ENCODE measurements around the gene MCM3AP.

The MCM3AP gene

DNA sequence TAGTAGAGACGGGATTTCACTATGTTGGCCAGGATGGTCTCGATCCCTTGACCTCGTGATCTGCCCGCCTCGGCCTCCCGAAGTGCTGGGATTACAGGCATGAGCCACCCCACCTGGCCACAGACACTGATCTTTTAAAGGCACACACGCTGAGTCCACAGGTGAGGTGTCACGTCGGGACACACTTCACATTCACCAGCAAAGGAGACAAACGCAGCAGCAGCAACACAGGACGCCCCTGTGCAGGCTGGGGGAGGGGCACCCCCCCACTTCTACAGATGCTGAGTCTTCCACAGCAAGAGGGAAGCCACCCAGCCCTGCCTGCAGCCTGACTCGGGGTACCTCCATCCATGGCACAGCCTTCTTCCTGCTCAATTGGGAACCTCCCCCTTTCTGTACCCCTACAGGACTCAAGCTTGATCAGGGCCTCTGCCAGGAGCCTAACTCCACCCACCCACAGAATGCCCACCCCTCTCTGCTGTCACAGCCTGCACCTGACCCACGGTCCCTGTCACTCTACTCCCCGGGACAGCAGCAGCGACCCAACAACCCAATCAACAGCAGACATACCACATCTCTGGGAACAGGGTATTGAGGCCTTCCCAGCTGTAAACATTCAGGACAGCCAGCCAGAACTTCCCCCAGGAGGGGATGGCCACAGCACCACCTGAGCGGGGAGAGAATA, 66.4 kb downstream of the MCM3AP start:
- no peak for DNase-seq (ENCODE audit: low read depth)

DNA sequence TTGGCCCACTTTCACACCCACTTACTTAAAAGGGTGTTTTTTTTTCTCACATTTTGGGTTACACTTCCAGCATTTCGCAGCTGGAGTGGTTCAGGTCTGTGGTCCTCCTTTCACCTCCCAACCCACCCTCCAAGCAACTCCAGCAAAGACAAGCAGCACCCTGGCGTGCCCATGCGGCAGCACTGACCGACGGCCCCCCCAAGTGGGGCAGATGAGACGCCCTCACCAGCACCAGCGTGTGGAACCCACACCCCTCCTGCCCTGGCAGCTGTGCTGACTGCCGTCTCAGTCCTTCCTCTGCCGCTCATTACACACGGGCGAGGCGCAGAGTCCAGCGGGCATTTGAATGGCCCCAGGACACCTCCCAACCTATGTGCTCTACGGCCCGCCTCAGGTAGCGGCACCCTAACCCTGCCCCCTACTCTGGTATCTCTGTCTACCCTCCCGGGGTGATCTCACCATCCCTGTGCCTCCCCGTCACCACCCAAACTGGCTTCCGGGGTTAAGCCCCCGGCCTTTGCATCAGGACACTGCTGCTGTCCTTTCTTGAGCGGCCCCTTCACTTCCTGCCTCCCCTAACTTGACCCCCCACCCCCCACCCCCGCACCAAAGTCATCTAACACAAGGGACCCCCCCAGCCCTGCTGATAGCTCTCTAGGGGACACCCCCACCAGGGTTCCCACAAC, 67.8 kb downstream of the MCM3AP start:
- no peak for DNase-seq (ENCODE audit: low read depth)

DNA sequence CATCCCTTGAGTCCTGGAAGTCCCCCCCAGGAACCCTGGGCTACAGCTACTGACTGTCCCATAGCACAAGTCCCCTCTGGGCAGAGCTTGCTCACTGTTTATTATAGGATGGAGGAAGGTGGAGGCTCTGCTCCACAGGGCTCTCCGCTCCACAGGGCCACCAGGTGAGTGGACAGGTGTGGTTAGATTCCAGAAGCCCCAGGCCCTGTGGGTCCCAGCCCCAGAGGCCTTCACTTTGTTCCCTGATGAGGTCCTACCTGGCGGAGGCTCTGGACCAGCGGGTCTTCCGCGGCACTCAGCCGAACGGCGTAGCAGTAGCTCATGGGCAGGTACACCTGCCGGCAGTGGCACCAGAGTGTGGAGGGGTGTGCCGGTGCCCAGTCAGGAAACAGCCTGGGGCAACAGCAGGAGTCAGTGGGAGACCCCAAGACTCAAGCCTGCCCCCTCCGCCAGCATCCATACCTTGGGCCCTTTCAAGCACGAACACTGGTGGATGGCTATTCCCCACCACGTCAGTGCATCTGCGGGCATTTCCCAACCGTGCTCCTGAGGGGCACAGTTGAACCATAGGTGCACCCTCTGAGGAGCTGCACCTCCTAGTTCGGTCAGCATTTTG, 69.2 kb downstream of the MCM3AP start:
- DNase-seq (ENCODE audit: low read depth) = no peak

DNA sequence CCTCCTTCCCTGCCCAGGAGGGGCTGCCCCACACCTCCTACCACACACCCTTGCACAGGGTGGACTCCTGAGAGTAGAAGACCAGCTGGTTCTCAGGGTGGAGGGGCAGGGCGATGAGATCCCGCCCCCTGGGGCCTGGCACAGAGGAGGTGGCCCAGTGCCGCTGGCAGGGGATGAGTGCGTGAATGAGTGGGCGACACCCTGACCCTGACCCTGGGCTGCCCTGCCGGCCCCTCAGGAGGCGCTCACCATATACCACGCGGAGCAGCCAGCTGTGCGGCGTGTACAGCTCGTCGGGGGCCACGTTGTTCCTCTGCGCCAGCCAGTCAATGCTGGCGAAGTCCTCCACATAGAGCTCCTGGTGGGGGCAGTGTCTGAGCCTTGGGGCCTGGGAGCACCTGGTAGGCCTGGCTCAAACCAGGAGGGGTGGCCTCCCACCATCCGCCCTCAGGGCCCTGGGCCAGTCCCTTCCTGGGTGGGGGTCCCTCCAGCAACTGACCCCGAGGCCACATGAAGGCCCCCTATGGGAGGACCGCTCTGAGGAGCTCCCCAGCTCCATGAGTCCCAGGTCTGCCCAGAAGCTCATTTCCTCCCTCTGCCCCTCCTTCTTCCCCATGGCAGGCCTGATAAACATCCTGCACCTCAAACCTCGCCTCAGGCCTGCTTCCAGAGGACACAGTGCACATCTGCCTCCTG, 69.8 kb downstream of the MCM3AP start:
- DNase-seq (ENCODE audit: low read depth) = no peak

GRCh38 chr21:46214478-46215340, 70.7 kb downstream of the MCM3AP start:
- DNase-seq (ENCODE audit: low read depth) = no peak

DNA sequence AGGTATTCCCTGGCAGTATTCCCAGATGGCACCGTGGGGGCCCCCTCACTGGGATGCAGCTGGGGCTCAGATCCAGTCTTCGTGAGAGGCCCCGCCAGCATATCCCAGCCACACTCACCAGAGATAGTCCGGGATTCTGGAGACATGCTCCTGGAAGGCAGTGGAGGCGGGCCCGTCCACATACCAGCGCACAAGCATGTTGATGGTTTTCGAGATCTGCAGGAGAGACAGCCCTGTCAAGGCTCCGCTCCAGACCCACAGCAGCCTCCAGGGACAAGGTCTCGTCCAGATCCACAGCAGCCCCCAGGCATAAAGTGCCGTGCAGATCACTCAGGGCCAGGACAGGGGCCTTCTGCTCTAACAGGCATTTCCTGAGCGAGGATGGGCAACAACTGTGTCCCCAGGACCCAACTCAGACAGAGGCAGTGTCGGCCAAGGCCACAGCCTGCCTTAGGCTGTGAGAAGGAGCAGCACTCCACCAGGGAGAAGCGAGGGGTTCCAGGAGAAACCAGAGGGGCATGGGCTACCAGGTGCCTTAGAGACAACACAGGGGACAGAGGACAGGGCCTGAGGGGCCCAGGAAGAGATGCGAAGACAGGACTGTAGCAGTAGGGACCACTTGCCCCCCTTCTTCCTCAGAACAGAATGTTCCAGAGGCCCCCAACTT, 71.7 kb downstream of the MCM3AP start:
- no peak for DNase-seq (ENCODE audit: low read depth)

GRCh38 chr21:46212721-46213484, 72.5 kb downstream of the MCM3AP start:
- DNase-seq (ENCODE audit: low read depth) = no peak

DNA sequence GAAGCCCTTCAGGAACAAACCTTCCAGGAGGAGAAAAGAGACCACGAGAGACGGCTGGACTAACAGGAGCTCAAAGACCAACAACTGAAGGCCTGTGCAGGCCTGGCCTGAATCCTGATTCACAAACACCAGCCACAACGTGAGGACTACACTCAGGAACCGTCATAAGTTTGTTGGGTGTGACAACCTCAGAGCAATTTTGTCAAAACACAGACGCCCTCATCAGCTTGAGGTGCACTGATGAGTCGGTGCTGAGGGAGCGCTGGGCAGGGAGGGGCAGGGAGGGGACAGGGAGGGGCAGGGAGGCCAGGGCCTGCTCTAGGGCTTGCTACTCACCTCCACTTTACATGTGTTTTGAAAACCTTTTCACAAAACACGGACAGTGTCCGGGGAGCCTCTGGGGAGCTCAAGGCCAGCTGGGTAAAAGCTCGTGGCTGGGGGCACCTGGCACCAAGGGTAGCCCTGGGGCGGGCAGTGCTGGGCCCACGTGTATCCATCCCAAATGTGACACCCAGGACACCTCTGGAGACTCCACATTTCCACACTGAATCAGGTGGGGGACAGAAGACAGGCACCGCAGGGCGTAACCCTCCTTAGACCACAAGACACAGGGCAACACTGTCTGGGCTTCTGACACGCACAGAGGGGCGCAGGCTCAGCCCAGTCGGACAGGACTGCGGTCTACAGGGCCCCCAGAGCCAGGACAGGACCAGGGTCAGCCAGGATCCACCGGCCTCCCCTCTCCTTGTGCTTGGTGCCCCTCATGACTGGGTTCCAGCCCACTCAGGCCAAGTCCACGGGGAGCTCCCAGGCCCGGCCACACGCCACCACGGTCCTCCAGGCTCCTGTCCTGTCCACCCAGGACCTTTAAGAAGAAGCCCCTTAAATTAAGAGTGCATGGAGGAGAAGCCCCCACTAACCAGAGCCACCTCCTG, 73.4 kb downstream of the MCM3AP start:
- no peak for DNase-seq (ENCODE audit: low read depth)

DNA sequence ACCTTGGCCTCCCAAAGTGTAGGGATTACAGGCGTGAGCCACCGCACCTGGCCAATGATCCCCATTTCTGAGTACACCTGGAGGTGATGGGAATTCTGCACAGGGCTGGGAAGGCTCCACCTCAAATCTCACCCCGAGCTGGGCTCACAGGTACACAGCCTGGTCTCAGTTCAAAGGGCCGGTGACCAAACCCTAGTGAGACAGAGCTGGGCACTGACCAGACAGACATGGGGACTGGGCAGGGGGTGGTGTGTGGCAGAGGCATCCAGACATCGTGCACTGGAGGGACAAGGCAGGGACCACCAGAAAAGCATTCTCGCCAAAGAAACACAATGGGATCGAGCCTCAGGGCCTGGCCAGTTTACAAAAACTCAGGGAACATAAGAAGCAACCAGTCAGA, 74.0 kb downstream of the MCM3AP start:
- DNase-seq (ENCODE audit: low read depth) = no peak

DNA sequence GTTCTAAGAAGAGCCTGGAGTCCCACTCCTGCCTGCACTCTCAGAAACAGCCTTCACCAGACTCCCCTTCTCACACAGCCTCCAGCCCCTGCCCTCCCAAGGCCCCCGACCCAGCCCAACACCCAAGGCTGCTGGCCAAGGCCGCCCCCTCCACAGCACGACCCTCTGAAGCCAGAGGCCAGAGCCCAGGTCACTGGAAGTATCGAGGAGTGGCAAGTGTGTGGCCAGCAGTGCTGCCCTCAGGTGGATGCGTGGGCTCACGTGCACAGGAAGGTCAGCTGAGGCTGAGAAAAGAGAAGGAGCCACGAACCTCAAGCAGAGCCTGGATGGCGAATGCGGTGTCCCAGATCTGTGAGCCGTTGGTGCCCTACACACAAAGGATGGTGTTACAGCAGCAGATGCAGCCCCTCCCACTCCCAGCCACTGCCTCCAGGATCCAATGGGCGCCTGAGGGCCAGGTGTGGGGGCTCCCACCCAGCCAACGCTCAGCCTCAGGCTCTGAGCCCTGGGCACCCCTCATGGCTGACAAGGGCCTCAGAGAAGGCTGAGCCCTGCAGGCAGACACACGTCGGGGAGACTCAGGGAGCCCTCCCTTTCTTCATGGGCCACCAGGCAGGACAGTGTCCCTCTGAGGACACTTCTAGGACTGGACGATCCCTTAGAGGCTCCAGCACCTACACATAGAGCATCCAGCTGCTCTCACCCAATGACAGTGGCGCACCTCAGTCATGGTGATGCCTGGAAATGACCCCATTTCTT, 74.9 kb downstream of the MCM3AP start:
- no peak for DNase-seq (ENCODE audit: low read depth)

- no peak for DNase-seq (ENCODE audit: low read depth)
These were observed 76.4 kb downstream of the MCM3AP start for GRCh38 chr21:46208761-46209721.

GRCh38 chr21:46207920-46208591, 77.4 kb downstream of the MCM3AP start:
- DNase-seq (ENCODE audit: low read depth) = no peak

DNA sequence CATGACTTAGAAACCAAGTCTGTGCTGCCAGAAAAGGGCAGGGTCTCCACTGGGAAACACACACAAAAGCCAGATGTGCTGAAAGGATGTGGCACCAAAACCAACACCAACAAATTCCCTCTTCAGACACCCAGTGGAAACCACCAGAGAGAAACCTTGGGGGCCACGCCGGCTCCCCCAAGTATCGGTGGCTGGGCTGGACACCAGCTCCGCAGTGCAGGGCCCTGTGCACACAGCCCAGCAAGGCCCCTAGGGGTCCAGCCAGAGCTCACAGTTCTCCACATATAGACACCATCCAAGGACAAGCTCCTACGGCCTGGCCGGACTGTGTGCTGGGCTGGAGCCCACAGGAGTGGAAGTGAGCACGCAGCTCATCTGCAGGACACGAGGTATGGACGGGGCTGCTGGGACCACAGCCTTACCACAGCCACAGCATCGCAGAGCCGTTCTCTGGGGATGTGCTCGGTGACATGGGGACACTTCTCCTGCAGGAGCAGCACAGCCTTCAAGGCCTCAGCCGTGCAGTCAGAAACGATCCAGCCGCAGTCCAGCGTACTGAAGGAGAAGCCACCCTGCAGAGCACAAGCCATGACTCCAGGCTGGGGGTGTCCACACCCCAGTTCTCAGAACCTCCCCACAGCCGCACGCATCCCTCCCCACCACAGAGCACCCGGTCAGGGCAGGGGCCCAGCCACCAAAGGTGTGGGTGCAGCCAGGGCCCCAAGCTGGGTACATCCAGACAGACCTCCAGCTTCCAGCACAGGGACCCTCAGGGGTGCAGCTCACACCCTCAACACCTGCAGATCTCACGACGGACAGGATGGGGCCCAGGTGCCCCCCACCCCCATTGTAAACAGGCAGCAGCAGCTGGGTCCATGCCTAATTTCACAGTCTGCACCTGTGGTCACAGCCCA, 78.1 kb downstream of the MCM3AP start:
- DNase-seq (ENCODE audit: low read depth) = no peak

GRCh38 chr21:46206163-46207005, 79.0 kb downstream of the MCM3AP start:
- no peak for DNase-seq (ENCODE audit: low read depth)

GRCh38 chr21:46205766-46206162, 79.6 kb downstream of the MCM3AP start:
- DNase-seq (ENCODE audit: low read depth) = no peak
